Activated T-cell treated with anti-CD3 and anti-CD28 coated beads for 1 hour (primary cell): ENCODE results near the gene ACVR1C.

ENCODE experiments used
- DNase-seq: peaks from one replicate; pipeline ENCODE4 v3.0.0-alpha.2; 2020; ENCODE audit warnings: low read depth

Gene ACVR1C

GRCh38 chr2:157497638-157498314 lies 130.9 kb downstream of the ACVR1C start:
- DNase-seq, result no peak

DNA sequence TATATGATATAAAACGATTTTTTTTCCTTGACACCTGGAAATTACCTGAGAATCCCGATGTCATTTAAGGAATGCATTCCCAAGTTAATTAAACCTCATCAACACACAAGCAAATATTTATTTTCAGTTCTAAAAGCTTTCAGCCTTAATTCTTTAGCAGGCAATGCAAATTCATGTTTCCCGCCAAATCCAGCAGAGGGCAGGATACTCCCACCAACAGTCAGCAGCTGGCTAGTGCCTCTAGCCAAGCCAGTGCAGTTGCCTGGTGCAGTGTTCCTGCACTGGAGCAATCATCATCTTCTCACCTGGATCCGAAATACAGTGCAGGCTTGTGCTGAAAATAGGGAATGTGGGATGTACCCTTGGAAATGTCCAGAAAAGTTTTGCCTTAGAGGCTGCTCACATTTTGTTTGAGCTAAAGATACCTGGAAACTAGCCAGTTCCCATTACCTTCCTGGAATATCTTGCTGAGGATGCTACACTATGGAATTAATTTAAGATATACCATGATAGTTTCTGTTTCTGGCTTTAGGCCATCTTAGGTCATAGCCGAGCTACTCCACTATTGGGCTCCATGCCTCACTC lies 136.4 kb downstream of the ACVR1C start:
- DNase-seq, result peak; percentile 51

- DNase-seq, result no peak
Observed at GRCh38 chr2:157489983-157490382, 138.7 kb downstream of the ACVR1C start.

- no peak for DNase-seq
Observed at GRCh38 chr2:157488877-157489276, 139.8 kb downstream of the ACVR1C start.

DNA sequence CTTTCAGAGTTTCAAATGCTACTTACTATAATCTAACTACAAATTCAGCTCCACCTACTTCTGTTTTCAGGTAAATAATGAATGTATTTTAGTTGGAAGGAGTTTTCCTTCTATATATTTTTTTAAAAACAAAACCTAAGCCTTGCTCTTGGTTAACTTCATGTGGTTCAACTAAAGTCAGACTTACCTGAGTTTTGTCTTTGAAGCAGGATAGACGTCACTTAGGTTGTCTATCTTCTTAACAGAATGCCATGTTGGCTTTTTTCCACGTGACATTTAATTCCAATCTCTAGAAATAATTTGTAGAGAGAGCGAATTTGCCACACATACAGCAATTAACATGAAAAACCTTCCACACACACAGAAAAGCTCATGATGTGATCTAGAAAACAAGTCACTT lies 140.9 kb downstream of the ACVR1C start:
- DNase-seq, result no peak

DNA sequence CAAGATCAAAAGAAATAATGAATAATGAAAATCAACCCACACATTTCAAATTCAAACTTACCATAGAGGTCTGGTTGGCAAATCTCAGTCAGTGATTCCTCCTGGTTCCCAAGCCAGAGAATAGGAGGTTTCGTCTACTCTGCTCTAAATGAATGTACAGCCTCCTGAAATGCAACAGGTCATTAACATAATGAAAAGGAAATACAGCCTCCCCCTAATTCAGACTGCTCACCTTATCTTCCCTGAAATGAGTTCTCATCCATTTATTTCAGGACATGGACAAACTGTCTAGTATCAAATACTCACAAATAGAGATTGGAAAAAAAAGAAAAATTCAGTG lies 141.4 kb downstream of the ACVR1C start:
- DNase-seq, result no peak

DNA sequence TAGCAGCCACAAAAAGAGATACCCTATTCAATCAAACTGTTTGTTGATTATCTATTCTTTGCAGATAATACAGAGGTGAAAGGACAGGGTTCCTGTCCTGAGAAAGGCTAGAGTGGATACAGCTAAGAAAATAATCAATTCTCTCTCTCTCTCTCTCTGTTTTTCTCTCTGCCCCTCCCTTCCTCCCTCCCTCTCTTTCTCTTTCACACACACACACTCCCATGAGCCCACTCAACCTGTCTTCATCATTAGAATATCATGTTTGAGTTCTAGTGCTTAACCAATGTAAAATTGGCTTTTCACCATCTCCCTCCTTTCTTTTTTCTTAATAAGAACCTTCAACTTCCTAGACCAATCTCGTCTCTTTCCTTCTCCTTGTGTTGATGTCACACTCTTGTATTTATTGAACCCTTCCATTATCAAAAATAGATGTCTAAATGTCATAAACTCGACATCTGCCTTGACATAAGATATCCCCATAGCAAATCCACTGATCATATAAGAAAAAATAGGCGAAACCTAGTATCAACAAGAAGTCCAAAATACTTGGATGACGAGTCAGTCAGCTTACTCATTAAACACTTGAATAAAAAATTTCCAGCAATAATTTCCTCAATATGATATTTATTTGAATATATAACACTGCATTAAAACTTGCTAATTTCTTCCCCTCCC lies 141.9 kb downstream of the ACVR1C start:
- no peak for DNase-seq

- DNase-seq, result no peak
Observed at GRCh38 chr2:157480182-157480961, 148.3 kb downstream of the ACVR1C start.

DNA sequence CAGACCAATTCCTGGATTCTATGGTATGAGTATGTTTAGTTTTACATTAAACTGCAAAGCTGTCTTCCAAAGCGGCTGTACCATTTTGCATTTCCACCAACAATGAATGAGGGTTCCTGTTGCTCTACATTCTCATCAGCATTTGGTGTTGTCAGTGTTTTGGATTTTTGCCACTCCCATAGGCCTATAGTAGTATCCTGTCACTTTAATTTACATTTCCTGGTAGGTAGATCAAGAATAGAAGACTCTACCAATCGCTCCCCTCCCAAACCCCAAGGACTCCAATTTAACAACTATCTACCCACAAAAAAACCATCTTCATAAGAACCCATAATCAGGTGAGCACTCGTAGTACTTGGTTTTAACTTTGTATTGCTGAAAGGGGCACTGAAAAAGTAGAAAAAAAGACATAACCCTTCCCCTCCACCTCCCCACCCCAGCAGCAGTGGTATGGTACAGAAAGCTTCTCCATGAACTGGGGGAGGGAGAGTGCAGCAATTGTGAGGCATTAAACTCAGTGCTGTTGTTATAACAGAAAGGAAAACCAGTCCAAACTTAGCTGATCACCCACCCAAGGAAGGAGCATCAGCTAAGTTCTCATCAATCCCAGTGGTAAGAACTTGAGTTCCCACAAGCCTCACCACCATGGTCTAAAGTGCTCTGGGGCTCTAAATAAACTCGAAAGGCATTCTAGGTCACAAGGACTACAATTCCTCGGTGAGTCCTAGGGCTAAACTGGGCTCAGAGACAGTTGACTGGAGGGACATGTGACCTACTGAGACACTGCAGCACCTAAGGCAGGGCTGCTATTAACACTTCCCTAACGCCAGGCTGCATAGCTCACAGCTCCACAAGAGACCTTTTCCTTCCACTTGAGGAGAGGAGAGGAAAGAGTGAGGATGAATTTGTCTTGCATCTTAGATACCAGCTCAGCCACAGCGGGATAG lies 149.3 kb downstream of the ACVR1C start:
- no peak for DNase-seq

DNA sequence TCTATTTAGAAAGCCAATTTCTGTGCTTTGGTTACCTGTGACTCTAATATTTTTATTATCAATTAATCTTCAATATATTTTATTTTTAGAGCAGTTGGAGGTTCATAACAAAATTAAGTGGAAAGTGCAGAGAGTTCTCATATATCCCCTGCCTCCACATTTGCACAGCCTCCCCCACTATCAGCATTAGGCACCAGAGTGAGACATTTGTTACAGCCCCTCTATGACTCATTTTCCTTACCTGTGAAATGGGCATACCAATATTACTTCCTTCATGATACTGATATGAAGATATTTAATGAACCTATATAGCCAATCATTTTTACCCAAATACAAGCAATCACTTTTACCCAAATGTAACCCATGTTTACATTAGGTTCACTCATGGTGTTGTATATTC lies 150.7 kb downstream of the ACVR1C start:
- DNase-seq, result no peak

GRCh38 chr2:157476953-157477709 lies 151.5 kb downstream of the ACVR1C start:
- DNase-seq, result no peak
